ENCODE data around the gene DAB2IP.

Gene DAB2IP

GRCh38 chr9:121650217-121651007 lies 1.0 kb upstream of the DAB2IP start:
- peak overlapping the region in 1 of 2 donors; percentile 19 for H3K27ac ChIP-seq
- DNase-seq (ENCODE audit: low spot score), result no peak
- peak overlapping the region; percentile 77 for H3K4me3 ChIP-seq
- TF ChIP-seq CTCF (IDR thresholded peaks at IDR 0.05), result no peak

- TF ChIP-seq CTCF (IDR thresholded peaks at IDR 0.05), result no peak
- Histone ChIP-seq H3K27ac (peak overlapping the region; percentile 13 to 72), H3K4me3 (peak overlapping the region; percentile 77)
- no peak for DNase-seq (ENCODE audit: low spot score)
Measured at GRCh38 chr9:121651008-121651294, 483 bp upstream of the DAB2IP start.

GRCh38 chr9:121652021-121652837 lies 795 bp downstream of the DAB2IP start:
- DNase-seq (ENCODE audit: low spot score), result no peak
- peak overlapping the region; percentile 13 to 72 for H3K27ac ChIP-seq

GRCh38 chr9:121652838-121653231 lies 1.4 kb downstream of the DAB2IP start:
- H3K27ac ChIP-seq, result peak overlapping the region in 1 of 2 donors; percentile 53

More at GRCh38 chr9:121652021-121652837, 795 bp downstream of the DAB2IP start:
- TF ChIP-seq CTCF (IDR thresholded peaks at IDR 0.05), result no peak
- peak overlapping the region; percentile 77 for H3K4me3 ChIP-seq

GRCh38 chr9:121654499-121655140 lies 3.2 kb downstream of the DAB2IP start:
- no peak for DNase-seq (ENCODE audit: low spot score)
- no peak for TF ChIP-seq CTCF (IDR thresholded peaks at IDR 0.05)
- H3K4me3 ChIP-seq, result no peak overlapping the region
- H3K27ac ChIP-seq, result peak overlapping the region in 1 of 2 donors; percentile 13

More at GRCh38 chr9:121652838-121653231, 1.4 kb downstream of the DAB2IP start:
- no peak for TF ChIP-seq CTCF (IDR thresholded peaks at IDR 0.05)
- DNase-seq (ENCODE audit: low spot score), result no peak
- H3K4me3 ChIP-seq, result peak overlapping the region; percentile 77

- TF ChIP-seq CTCF (IDR thresholded peaks at IDR 0.05), result no peak
- H3K27ac ChIP-seq, result no peak overlapping the region
- H3K4me3 ChIP-seq, result no peak overlapping the region
- no peak for DNase-seq (ENCODE audit: low spot score)
Measured at GRCh38 chr9:121655231-121655755, 3.9 kb downstream of the DAB2IP start.

Measured in coronary artery (tissue), 2 donors.